GM23338 (cell line): ENCODE results near the gene RXYLT1. TPM values are rescaled to one million over a fixed set of nuclear protein-coding genes. Genes with fewer than 3 reads are reported as not detected.

Experiments
- ATAC-seq: fragments of 200-7000 bp; cut with Tn5 transposase; 3 replicates; pipeline ENCODE4 v1.9.1; 2020
- DNase-seq: peaks from one replicate; pipeline ENCODE4 v3.0.0-alpha.2; 2015; ENCODE audit warnings: low spot score
- H2AFZ ChIP-seq: fragments of 200-600 bp; sonication (generic); 2 replicates; pipeline ENCODE4 v1.8.0; 2016; ENCODE audit warnings: antibody characterized with exemption, mild to moderate bottlenecking, moderate library complexity
- H3F3A ChIP-seq: fragments of 200-600 bp; sonication (generic); replicated peaks from 2 replicates; pipeline ENCODE4 v1.8.0; 2017; ENCODE audit warnings: antibody characterized with exemption, mixed run types, low read depth
- H3K27ac ChIP-seq: fragments of 200-600 bp; sonication (generic); 2 replicates; pipeline ENCODE4 v1.6.1; 2016; ENCODE audit warnings: low read depth
- H3K27me3 ChIP-seq: fragments of 200-600 bp; sonication (generic); 2 replicates; pipeline ENCODE4 v1.8.0; 2016; ENCODE audit warnings: mild to moderate bottlenecking, mixed run types, moderate library complexity; ENCODE audit not compliant: insufficient read depth
- H3K36me3 ChIP-seq: fragments of 200-600 bp; sonication (generic); 2 replicates; pipeline ENCODE4 v1.8.0; 2016; ENCODE audit warnings: mild to moderate bottlenecking; ENCODE audit not compliant: insufficient read depth
- H3K4me1 ChIP-seq: fragments of 200-600 bp; sonication (generic); 2 replicates; pipeline ENCODE4 v1.8.0; 2016; ENCODE audit warnings: mild to moderate bottlenecking, moderate library complexity; ENCODE audit not compliant: insufficient read depth
- H3K4me2 ChIP-seq: fragments of 200-600 bp; sonication (generic); 2 replicates; pipeline ENCODE4 v1.7.1; 2017; ENCODE audit warnings: mixed run types
- H3K4me3 ChIP-seq: fragments of 200-600 bp; sonication (generic); 2 replicates; pipeline ENCODE4 v1.6.1; 2016; ENCODE audit warnings: mixed run types
- H3K79me2 ChIP-seq: fragments of 200-600 bp; sonication (generic); replicated peaks from 2 replicates; pipeline ENCODE4 v1.8.0; 2017; ENCODE audit warnings: mild to moderate bottlenecking; ENCODE audit not compliant: insufficient read depth
- H3K9me2 ChIP-seq: fragments of 200-600 bp; sonication (generic); 2 replicates; pipeline ENCODE4 v1.8.0; 2017; ENCODE audit not compliant: insufficient read depth
- H4K20me1 ChIP-seq: fragments of 200-600 bp; sonication (generic); replicated peaks from 2 replicates; pipeline ENCODE4 v1.8.0; 2017; ENCODE audit warnings: mild to moderate bottlenecking; ENCODE audit not compliant: insufficient read depth
- H3K27ac Mint-ChIP-seq: 2 replicates; pipeline ENCODE4 v1.8.0; 2020; ENCODE audit warnings: inconsistent platforms, mild to moderate bottlenecking, moderate library complexity, mixed read lengths
- H3K27me3 Mint-ChIP-seq: 3 replicates; pipeline ENCODE4 v1.8.0; 2022; ENCODE audit warnings: low read depth, mild to moderate bottlenecking, moderate library complexity, mixed read lengths, inconsistent platforms; ENCODE audit not compliant: insufficient read depth, poor library complexity
- H3K36me3 Mint-ChIP-seq: 3 replicates; pipeline ENCODE4 v1.8.0; 2021; ENCODE audit warnings: low read depth, mild to moderate bottlenecking, inconsistent platforms, moderate library complexity, mixed read lengths
- H3K4me1 Mint-ChIP-seq: 3 replicates; pipeline ENCODE4 v1.8.0; 2020; ENCODE audit warnings: mild to moderate bottlenecking, inconsistent platforms, mixed read lengths
- H3K4me3 Mint-ChIP-seq: 3 replicates; pipeline ENCODE4 v1.8.0; 2021; ENCODE audit warnings: moderate library complexity, mild to moderate bottlenecking, inconsistent platforms, mixed read lengths
- H3K9me3 Mint-ChIP-seq: 3 replicates; pipeline ENCODE4 v1.8.0; 2020; ENCODE audit warnings: moderate library complexity, mild to moderate bottlenecking, inconsistent platforms, mixed read lengths
- CREB1 ChIP-seq: fragments of 250-450 bp; sonication (Bioruptor Pico); IDR thresholded peaks from 2 replicates; pipeline ENCODE4 v1.5.0; 2020; ENCODE audit warnings: low read depth, mild to moderate bottlenecking, moderate library complexity
- EZH2 ChIP-seq: fragments of 200-600 bp; sonication (generic); IDR thresholded peaks from one replicate; pipeline ENCODE4 v1.8.0; 2017; ENCODE audit warnings: antibody characterized with exemption, mild to moderate bottlenecking, low read depth; ENCODE audit not compliant: unreplicated experiment
- EZH2phosphoT487 ChIP-seq: fragments of 200-600 bp; sonication (generic); IDR thresholded peaks from one replicate; pipeline ENCODE4 v1.8.1; 2018; ENCODE audit warnings: antibody characterized with exemption; ENCODE audit not compliant: unreplicated experiment
- JUNB ChIP-seq: IDR thresholded peaks from one replicate; pipeline ENCODE4 v1.6.1; 2016; ENCODE audit warnings: antibody characterized with exemption; ENCODE audit not compliant: unreplicated experiment
- NANOG ChIP-seq: IDR thresholded peaks from 2 replicates; pipeline ENCODE4 v1.6.1; 2016; ENCODE audit warnings: antibody characterized with exemption, borderline replicate concordance
- ZNF114 ChIP-seq: fragments of 250-450 bp; sonication (Bioruptor Pico); IDR thresholded peaks from 2 replicates; pipeline ENCODE4 v1.5.0; 2020; ENCODE audit warnings: mild to moderate bottlenecking, moderate library complexity
- ZNF331 ChIP-seq: fragments of 250-450 bp; sonication (Bioruptor Pico); IDR thresholded peaks from 2 replicates; pipeline ENCODE4 v1.5.0; 2020; ENCODE audit warnings: low read depth, mild to moderate bottlenecking, moderate library complexity
- polyA plus RNA-seq: library from polyadenylated mRNA; unstranded; fragments of >200 nt; fragmentation: Nextera tagmentation; extraction: Ambion mirVana; gene quantifications from 2 replicates; pipeline ENCODE4 v1.2.1, GENCODE V29; 2016
- total RNA-seq: library from RNA; depleted of rRNA; stranded (reverse); fragments of >200 nt; shearing (Covaris generic); gene quantifications from 2 replicates; pipeline ENCODE4 v1.2.3, GENCODE V29; 2014
- TF ChIP-seq, protein P1 (sequence below): IDR thresholded peaks from 2 replicates; pipeline ENCODE4 v1.6.1; 2016; ENCODE audit warnings: antibody characterized with exemption
- TF ChIP-seq, protein P2 (sequence below): fragments of 250-450 bp; sonication (Bioruptor Pico); IDR thresholded peaks from 2 replicates; pipeline ENCODE4 v1.5.0; 2020; ENCODE audit warnings: mild to moderate bottlenecking, moderate library complexity
- TF ChIP-seq, protein P3 (sequence below): IDR thresholded peaks from one replicate; pipeline ENCODE4 v1.6.1; 2018; ENCODE audit warnings: antibody characterized with exemption; ENCODE audit not compliant: unreplicated experiment

RXYLT1 gene
- total and polyA plus RNA-seq, 2 experiments from 2014 or later, result 10.1 to 11.1 TPM

DNA sequence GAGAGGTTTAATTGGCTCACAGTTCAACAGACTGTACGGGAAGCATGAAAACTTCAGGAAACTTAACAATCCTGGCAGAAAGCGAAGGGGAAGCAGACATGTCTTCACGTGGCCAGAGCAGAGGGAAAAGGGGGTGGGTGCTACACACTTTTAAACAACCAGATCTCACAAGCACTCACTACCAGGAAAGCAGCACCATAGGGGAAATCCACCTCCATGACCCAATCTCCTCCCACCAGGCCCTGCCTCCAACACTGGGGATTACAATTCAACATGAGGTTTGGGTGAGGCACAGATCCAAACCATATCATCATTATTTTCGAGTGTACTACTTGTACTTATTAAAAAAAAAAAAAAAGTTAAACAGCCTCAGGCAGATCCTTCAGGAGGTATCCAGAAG lies 29.9 kb downstream of the RXYLT1 start:
- ATAC-seq, result no peak
- H3K27me3 ChIP-seq, result no peaks in the 10 kb centered on the region
- H3K4me1 ChIP-seq, result no peaks in the 10 kb centered on the region
- no peak overlapping the region for H3K4me3 Mint-ChIP-seq
- no peaks in the 10 kb centered on the region for H3K9me2 ChIP-seq
- no peak overlapping the region for H3K4me3 ChIP-seq
- no peaks in the 10 kb centered on the region; the same call in 2 of the 3 replicates for H3K36me3 Mint-ChIP-seq
- 0 out of 2 replicates have a peak, but pooled peaks cover 4% of the 10 kb centered on the region for H4K20me1 ChIP-seq
- H3K79me2 ChIP-seq, result no peaks in the 10 kb centered on the region
- H3K27ac Mint-ChIP-seq, result no peak overlapping the region
- H3K4me2 ChIP-seq, result no peak overlapping the region
- no peak for TF ChIP-seq JUNB
- no peak for TF ChIP-seq EZH2
- TF ChIP-seq NANOG, result no peak
- TF ChIP-seq EZH2phosphoT487, result no peak
- TF ChIP-seq, protein P1, sequence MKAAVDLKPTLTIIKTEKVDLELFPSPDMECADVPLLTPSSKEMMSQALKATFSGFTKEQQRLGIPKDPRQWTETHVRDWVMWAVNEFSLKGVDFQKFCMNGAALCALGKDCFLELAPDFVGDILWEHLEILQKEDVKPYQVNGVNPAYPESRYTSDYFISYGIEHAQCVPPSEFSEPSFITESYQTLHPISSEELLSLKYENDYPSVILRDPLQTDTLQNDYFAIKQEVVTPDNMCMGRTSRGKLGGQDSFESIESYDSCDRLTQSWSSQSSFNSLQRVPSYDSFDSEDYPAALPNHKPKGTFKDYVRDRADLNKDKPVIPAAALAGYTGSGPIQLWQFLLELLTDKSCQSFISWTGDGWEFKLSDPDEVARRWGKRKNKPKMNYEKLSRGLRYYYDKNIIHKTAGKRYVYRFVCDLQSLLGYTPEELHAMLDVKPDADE, result no peak
- no peak for TF ChIP-seq CREB1 (CRISPR knock-in tag)
- no peaks in the 10 kb centered on the region for H3K27me3 Mint-ChIP-seq
- H3K4me1 Mint-ChIP-seq, result no peaks in the 10 kb centered on the region
- H3K36me3 ChIP-seq, result 0 out of 2 replicates have a peak, but pooled peaks cover 3% of the 10 kb centered on the region
- H3F3A ChIP-seq, result no peaks in the 10 kb centered on the region
- H3K9me3 Mint-ChIP-seq, result no peaks in the 10 kb centered on the region
- H2AFZ ChIP-seq, result no peak overlapping the region
- DNase-seq, result no peak
- no peak overlapping the region for H3K27ac ChIP-seq

DNA sequence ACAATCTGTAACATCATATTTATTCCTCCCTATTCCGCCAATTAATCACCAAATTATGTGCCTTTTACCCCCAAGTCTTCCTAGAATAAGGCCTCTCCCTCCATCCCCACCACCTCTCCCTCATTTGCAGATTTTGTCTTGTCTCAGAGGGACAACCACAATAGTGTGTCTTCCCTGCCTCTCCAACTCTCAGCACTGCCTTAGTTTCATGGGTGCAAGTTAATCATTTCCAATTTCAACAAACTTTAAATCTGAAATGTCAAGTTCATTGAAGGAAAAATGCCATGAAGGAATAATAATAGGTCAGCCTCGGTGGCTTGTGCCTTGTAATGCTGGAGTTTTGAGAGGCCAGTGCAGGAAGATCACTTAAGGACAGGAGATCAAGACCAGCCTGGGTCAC lies 31.6 kb downstream of the RXYLT1 start:
- Histone ChIP-seq H3K27ac (no peak overlapping the region), H2AFZ (no peak overlapping the region), H3K36me3 (0 out of 2 replicates have a peak, but pooled peaks cover 3% of the 10 kb centered on the region), H3F3A (no peaks in the 10 kb centered on the region), H3K4me2 (no peak overlapping the region), H3K27me3 (no peaks in the 10 kb centered on the region), H4K20me1 (0 out of 2 replicates have a peak, but pooled peaks cover 4% of the 10 kb centered on the region), H3K4me3 (no peak overlapping the region), H3K4me1 (no peaks in the 10 kb centered on the region), H3K79me2 (no peaks in the 10 kb centered on the region), H3K9me2 (no peaks in the 10 kb centered on the region)
- no peak for DNase-seq
- Mint-ChIP-seq H3K9me3 (no peaks in the 10 kb centered on the region), H3K4me3 (no peak overlapping the region), H3K27me3 (no peaks in the 10 kb centered on the region), H3K27ac (no peak overlapping the region), H3K36me3 (no peaks in the 10 kb centered on the region; the same call in 2 of the 3 replicates), H3K4me1 (no peaks in the 10 kb centered on the region)
- no peak for ATAC-seq
- TF ChIP-seq EZH2phosphoT487 (no peak), JUNB (no peak), ZNF114 (CRISPR knock-in tag) (no peak), NANOG (no peak), ZNF331 (CRISPR knock-in tag) (no peak)
- TF ChIP-seq, protein P2, sequence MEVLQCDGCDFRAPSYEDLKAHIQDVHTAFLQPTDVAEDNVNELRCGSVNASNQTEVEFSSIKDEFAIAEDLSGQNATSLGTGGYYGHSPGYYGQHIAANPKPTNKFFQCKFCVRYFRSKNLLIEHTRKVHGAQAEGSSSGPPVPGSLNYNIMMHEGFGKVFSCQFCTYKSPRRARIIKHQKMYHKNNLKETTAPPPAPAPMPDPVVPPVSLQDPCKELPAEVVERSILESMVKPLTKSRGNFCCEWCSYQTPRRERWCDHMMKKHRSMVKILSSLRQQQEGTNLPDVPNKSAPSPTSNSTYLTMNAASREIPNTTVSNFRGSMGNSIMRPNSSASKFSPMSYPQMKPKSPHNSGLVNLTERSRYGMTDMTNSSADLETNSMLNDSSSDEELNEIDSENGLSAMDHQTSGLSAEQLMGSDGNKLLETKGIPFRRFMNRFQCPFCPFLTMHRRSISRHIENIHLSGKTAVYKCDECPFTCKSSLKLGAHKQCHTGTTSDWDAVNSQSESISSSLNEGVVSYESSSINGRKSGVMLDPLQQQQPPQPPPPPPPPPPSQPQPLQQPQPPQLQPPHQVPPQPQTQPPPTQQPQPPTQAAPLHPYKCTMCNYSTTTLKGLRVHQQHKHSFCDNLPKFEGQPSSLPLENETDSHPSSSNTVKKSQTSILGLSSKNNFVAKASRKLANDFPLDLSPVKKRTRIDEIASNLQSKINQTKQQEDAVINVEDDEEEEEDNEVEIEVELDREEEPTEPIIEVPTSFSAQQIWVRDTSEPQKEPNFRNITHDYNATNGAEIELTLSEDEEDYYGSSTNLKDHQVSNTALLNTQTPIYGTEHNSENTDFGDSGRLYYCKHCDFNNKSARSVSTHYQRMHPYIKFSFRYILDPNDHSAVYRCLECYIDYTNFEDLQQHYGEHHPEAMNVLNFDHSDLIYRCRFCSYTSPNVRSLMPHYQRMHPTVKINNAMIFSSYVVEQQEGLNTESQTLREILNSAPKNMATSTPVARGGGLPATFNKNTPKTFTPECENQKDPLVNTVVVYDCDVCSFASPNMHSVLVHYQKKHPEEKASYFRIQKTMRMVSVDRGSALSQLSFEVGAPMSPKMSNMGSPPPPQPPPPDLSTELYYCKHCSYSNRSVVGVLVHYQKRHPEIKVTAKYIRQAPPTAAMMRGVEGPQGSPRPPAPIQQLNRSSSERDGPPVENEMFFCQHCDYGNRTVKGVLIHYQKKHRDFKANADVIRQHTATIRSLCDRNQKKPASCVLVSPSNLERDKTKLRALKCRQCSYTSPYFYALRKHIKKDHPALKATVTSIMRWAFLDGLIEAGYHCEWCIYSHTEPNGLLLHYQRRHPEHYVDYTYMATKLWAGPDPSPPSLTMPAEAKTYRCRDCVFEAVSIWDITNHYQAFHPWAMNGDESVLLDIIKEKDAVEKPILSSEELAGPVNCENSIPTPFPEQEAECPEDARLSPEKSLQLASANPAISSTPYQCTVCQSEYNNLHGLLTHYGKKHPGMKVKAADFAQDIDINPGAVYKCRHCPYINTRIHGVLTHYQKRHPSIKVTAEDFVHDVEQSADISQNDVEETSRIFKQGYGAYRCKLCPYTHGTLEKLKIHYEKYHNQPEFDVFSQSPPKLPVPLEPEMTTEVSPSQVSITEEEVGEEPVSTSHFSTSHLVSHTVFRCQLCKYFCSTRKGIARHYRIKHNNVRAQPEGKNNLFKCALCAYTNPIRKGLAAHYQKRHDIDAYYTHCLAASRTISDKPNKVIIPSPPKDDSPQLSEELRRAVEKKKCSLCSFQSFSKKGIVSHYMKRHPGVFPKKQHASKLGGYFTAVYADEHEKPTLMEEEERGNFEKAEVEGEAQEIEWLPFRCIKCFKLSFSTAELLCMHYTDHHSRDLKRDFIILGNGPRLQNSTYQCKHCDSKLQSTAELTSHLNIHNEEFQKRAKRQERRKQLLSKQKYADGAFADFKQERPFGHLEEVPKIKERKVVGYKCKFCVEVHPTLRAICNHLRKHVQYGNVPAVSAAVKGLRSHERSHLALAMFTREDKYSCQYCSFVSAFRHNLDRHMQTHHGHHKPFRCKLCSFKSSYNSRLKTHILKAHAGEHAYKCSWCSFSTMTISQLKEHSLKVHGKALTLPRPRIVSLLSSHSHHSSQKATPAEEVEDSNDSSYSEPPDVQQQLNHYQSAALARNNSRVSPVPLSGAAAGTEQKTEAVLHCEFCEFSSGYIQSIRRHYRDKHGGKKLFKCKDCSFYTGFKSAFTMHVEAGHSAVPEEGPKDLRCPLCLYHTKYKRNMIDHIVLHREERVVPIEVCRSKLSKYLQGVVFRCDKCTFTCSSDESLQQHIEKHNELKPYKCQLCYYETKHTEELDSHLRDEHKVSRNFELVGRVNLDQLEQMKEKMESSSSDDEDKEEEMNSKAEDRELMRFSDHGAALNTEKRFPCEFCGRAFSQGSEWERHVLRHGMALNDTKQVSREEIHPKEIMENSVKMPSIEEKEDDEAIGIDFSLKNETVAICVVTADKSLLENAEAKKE (CRISPR knock-in tag), result no peak
- TF ChIP-seq, protein P3, sequence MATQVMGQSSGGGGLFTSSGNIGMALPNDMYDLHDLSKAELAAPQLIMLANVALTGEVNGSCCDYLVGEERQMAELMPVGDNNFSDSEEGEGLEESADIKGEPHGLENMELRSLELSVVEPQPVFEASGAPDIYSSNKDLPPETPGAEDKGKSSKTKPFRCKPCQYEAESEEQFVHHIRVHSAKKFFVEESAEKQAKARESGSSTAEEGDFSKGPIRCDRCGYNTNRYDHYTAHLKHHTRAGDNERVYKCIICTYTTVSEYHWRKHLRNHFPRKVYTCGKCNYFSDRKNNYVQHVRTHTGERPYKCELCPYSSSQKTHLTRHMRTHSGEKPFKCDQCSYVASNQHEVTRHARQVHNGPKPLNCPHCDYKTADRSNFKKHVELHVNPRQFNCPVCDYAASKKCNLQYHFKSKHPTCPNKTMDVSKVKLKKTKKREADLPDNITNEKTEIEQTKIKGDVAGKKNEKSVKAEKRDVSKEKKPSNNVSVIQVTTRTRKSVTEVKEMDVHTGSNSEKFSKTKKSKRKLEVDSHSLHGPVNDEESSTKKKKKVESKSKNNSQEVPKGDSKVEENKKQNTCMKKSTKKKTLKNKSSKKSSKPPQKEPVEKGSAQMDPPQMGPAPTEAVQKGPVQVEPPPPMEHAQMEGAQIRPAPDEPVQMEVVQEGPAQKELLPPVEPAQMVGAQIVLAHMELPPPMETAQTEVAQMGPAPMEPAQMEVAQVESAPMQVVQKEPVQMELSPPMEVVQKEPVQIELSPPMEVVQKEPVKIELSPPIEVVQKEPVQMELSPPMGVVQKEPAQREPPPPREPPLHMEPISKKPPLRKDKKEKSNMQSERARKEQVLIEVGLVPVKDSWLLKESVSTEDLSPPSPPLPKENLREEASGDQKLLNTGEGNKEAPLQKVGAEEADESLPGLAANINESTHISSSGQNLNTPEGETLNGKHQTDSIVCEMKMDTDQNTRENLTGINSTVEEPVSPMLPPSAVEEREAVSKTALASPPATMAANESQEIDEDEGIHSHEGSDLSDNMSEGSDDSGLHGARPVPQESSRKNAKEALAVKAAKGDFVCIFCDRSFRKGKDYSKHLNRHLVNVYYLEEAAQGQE, result no peak
- TF ChIP-seq, protein P1, result no peak
